ENCODE measurements around the gene DGKH.
"Not testable (repeated sequence)": the region's sequence is repeated elsewhere in the genome, so short reads cannot be mapped to it uniquely, and the experiment has no call there.

The DGKH gene

GRCh38 chr13:42041011-42041683 lies 7.3 kb upstream of the DGKH start:
- DNase-seq, result peak; percentile 44

- DNase-seq, result no peak
Observed at GRCh38 chr13:42041684-42042035, 6.8 kb upstream of the DGKH start.

GRCh38 chr13:42043676-42044075 lies 4.8 kb upstream of the DGKH start:
- no peak for DNase-seq

- DNase-seq, result no peak
Observed at GRCh38 chr13:42046448-42046847, 2.0 kb upstream of the DGKH start.

GRCh38 chr13:42047561-42048341 lies 697 bp upstream of the DGKH start:
- DNase-seq, result peak; percentile 42

GRCh38 chr13:42048684-42049453 lies 421 bp downstream of the DGKH start:
- peak; percentile 64 for DNase-seq

- no peak for DNase-seq
Observed at GRCh38 chr13:42049454-42049813, 986 bp downstream of the DGKH start.

GRCh38 chr13:42054798-42055499 lies 6.5 kb downstream of the DGKH start:
- no peak for DNase-seq

- no peak for DNase-seq
Observed at GRCh38 chr13:42055500-42056085, 7.1 kb downstream of the DGKH start.

- no peak for DNase-seq
Observed at GRCh38 chr13:42056146-42056545, 7.7 kb downstream of the DGKH start.

- no peak for DNase-seq
Observed at GRCh38 chr13:42056583-42056982, 8.1 kb downstream of the DGKH start.

GRCh38 chr13:42057918-42058530 lies 9.6 kb downstream of the DGKH start:
- DNase-seq, result no peak

GRCh38 chr13:42061943-42062342 lies 13.5 kb downstream of the DGKH start:
- DNase-seq, result no peak

GRCh38 chr13:42063105-42063504 lies 14.7 kb downstream of the DGKH start:
- no peak for DNase-seq

- DNase-seq, result no peak
Observed at GRCh38 chr13:42064259-42064658, 15.8 kb downstream of the DGKH start.

- DNase-seq, result no peak
Observed at GRCh38 chr13:42064966-42065365, 16.5 kb downstream of the DGKH start.

- DNase-seq, result no peak
Observed at GRCh38 chr13:42065414-42065813, 17.0 kb downstream of the DGKH start.

GRCh38 chr13:42066542-42066941 lies 18.1 kb downstream of the DGKH start:
- no peak for DNase-seq

- no peak for DNase-seq
Observed at GRCh38 chr13:42068886-42069285, 20.4 kb downstream of the DGKH start.

- DNase-seq, result not testable (repeated sequence)
Observed at GRCh38 chr13:42070599-42070998, 22.2 kb downstream of the DGKH start.

GRCh38 chr13:42071179-42071578 lies 22.7 kb downstream of the DGKH start:
- not testable (repeated sequence) for DNase-seq

- DNase-seq, result no peak
Observed at GRCh38 chr13:42071672-42072419, 23.4 kb downstream of the DGKH start.
